HEK293 (cell line): ENCODE results near the gene DDX52.
A peak's percentile ranks its signal among the peaks of the same experiment; 100 is the strongest.

Experiments used
- CTCF ChIA-PET: fragments of 350-600 bp; formaldehyde crosslinking; extraction: SDS; loops from one replicate; lab custom pipeline; 2021; ENCODE audit warnings: antibody characterized with exemption; lab: Yijun Ruan, JAX
- POLR2A ChIA-PET: fragments of 300-600 bp; formaldehyde crosslinking; extraction: SDS; loops from one replicate; lab custom pipeline; 2020; ENCODE audit warnings: antibody characterized with exemption, inconsistent platforms; lab: Yijun Ruan, JAX
- H3K27ac ChIP-seq: fragments of 200-500 bp; sonication (Bioruptor generic); 2 replicates; pipeline ENCODE4 v1.5.1; 2014; ENCODE audit warnings: low read depth, low read length, control low read depth, inconsistent platforms; ENCODE audit errors: extremely low read depth
- H3K36me3 ChIP-seq, 2 experiments: fragments of 200-500 bp in 1 of 2; sonication (Bioruptor generic) in 1 of 2; 1 replicate in 1 of 2; 2 replicates in 1 of 2; pipeline ENCODE4 v1.5.1; 2014 to 2017; ENCODE audit warnings: inconsistent platforms in 2 of 2, low read length in 2 of 2; ENCODE audit not compliant: control insufficient read depth in 2 of 2, insufficient read depth in 1 of 2
- H3K4me1 ChIP-seq: fragments of 200-500 bp; sonication (Bioruptor generic); 2 replicates; pipeline ENCODE4 v1.5.1; 2014; ENCODE audit warnings: mild to moderate bottlenecking, low read length, inconsistent platforms; ENCODE audit not compliant: control insufficient read depth, insufficient read depth
- H3K4me3 ChIP-seq: 2 replicates; pipeline ENCODE4 v1.5.1; 2011; ENCODE audit warnings: low read depth, mild to moderate bottlenecking, control low read depth, low read length, moderate library complexity
- H3K9me3 ChIP-seq: fragments of 200-500 bp; sonication (Bioruptor generic); 2 replicates; pipeline ENCODE4 v1.5.1; 2014; ENCODE audit warnings: low read depth, low read length, inconsistent platforms; ENCODE audit not compliant: control insufficient read depth, insufficient read depth
- ELK4 ChIP-seq: IDR thresholded peaks from 2 replicates; pipeline ENCODE4 v1.6.1; 2011; ENCODE audit warnings: mild to moderate bottlenecking, low read depth, low read length, borderline replicate concordance
- FEZF1 ChIP-seq: fragments of 450-650 bp; formaldehyde crosslinking; IDR thresholded peaks from 2 replicates; pipeline ENCODE4 v1.5.1; 2016; ENCODE audit warnings: missing biosample characterization, missing genetic modification characterization
- GLIS1 ChIP-seq: fragments of 450-650 bp; formaldehyde crosslinking; IDR thresholded peaks from 2 replicates; pipeline ENCODE4 v1.5.1; 2016; ENCODE audit warnings: missing biosample characterization, missing genetic modification characterization
- HIC1 ChIP-seq: fragments of 450-650 bp; formaldehyde crosslinking; IDR thresholded peaks from 2 replicates; pipeline ENCODE4 v1.5.1; 2016; ENCODE audit warnings: missing biosample characterization, missing genetic modification characterization
- KLF1 ChIP-seq: fragments of 450-650 bp; formaldehyde crosslinking; IDR thresholded peaks from 2 replicates; pipeline ENCODE4 v1.5.1; 2016; ENCODE audit warnings: missing biosample characterization, missing genetic modification characterization
- KLF8 ChIP-seq: fragments of 450-650 bp; formaldehyde crosslinking; IDR thresholded peaks from 2 replicates; pipeline ENCODE4 v1.5.1; 2016; ENCODE audit warnings: missing biosample characterization, missing genetic modification characterization
- KLF9 ChIP-seq: fragments of 450-650 bp; formaldehyde crosslinking; IDR thresholded peaks from 2 replicates; pipeline ENCODE4 v1.5.1; 2016; ENCODE audit warnings: missing biosample characterization, missing genetic modification characterization, low read depth
- SP2 ChIP-seq: fragments of 450-650 bp; formaldehyde crosslinking; IDR thresholded peaks from 2 replicates; pipeline ENCODE4 v1.5.1; 2016; ENCODE audit warnings: missing biosample characterization, missing genetic modification characterization
- TCF7L2 ChIP-seq: IDR thresholded peaks from 2 replicates; pipeline ENCODE4 v1.6.1; 2011; ENCODE audit warnings: low read depth, mild to moderate bottlenecking, inconsistent platforms, low read length, moderate library complexity, borderline replicate concordance
- ZBTB10 ChIP-seq: fragments of 450-650 bp; formaldehyde crosslinking; IDR thresholded peaks from 2 replicates; pipeline ENCODE4 v1.5.1; 2016; ENCODE audit warnings: missing biosample characterization, missing genetic modification characterization
- ZBTB20 ChIP-seq: fragments of 450-650 bp; formaldehyde crosslinking; IDR thresholded peaks from 2 replicates; pipeline ENCODE4 v1.5.1; 2016; ENCODE audit warnings: missing biosample characterization, missing genetic modification characterization
- ZBTB6 ChIP-seq: fragments of 450-650 bp; formaldehyde crosslinking; IDR thresholded peaks from 2 replicates; pipeline ENCODE4 v1.5.1; 2017; ENCODE audit warnings: missing biosample characterization, missing genetic modification characterization
- ZBTB7A ChIP-seq: fragments of 450-650 bp; formaldehyde crosslinking; IDR thresholded peaks from 2 replicates; pipeline ENCODE4 v1.5.1; 2016; ENCODE audit warnings: low read depth, missing biosample characterization, missing genetic modification characterization
- ZFP41 ChIP-seq: fragments of 450-650 bp; formaldehyde crosslinking; IDR thresholded peaks from 2 replicates; pipeline ENCODE4 v1.5.1; 2016; ENCODE audit warnings: missing biosample characterization, missing genetic modification characterization, borderline replicate concordance
- ZNF132 ChIP-seq: fragments of 450-650 bp; formaldehyde crosslinking; IDR thresholded peaks from 2 replicates; pipeline ENCODE4 v1.5.1; 2017; ENCODE audit warnings: missing biosample characterization, missing genetic modification characterization, borderline replicate concordance
- ZNF2 ChIP-seq: fragments of 450-650 bp; formaldehyde crosslinking; IDR thresholded peaks from 2 replicates; pipeline ENCODE4 v1.5.1; 2016; ENCODE audit warnings: missing biosample characterization, missing genetic modification characterization
- ZNF280C ChIP-seq: fragments of 450-650 bp; formaldehyde crosslinking; IDR thresholded peaks from 2 replicates; pipeline ENCODE4 v1.5.1; 2016; ENCODE audit warnings: missing biosample characterization, missing genetic modification characterization
- ZNF473 ChIP-seq: fragments of 450-650 bp; formaldehyde crosslinking; IDR thresholded peaks from 2 replicates; pipeline ENCODE4 v1.5.1; 2017; ENCODE audit warnings: missing biosample characterization, missing genetic modification characterization
- ZNF488 ChIP-seq: fragments of 450-650 bp; formaldehyde crosslinking; IDR thresholded peaks from 2 replicates; pipeline ENCODE4 v1.5.1; 2016; ENCODE audit warnings: missing biosample characterization, missing genetic modification characterization
- ZNF571 ChIP-seq: fragments of 450-650 bp; formaldehyde crosslinking; IDR thresholded peaks from 2 replicates; pipeline ENCODE4 v1.5.0; 2017; ENCODE audit warnings: missing biosample characterization, missing genetic modification characterization
- ZNF626 ChIP-seq: fragments of 450-650 bp; sonication (Bioruptor Pico); formaldehyde crosslinking; IDR thresholded peaks from 2 replicates; pipeline ENCODE4 v1.5.1; 2018; ENCODE audit warnings: missing biosample characterization, missing genetic modification characterization, inconsistent platforms
- ZNF692 ChIP-seq: fragments of 450-650 bp; formaldehyde crosslinking; IDR thresholded peaks from 2 replicates; pipeline ENCODE4 v1.5.1; 2016; ENCODE audit warnings: missing biosample characterization, missing genetic modification characterization
- ZNF747 ChIP-seq: fragments of 450-650 bp; formaldehyde crosslinking; IDR thresholded peaks from 2 replicates; pipeline ENCODE4 v1.5.1; 2016; ENCODE audit warnings: missing biosample characterization, missing genetic modification characterization
- ZSCAN30 ChIP-seq: fragments of 450-650 bp; IDR thresholded peaks from 2 replicates; pipeline ENCODE4 v1.5.1; 2018; ENCODE audit warnings: missing biosample characterization, mild to moderate bottlenecking, missing genetic modification characterization, moderate library complexity

Gene DDX52

GRCh38 chr17:37643118-37643766, at the start of gene DDX52:
DDX52 (minus strand) TSS chr17:37643446; CDS start chr17:37643420, 26 bp downstream.
- Histone ChIP-seq H3K27ac (peak within 1 kb of the TSS; percentile 71), H3K9me3 (no peaks in the 10 kb centered on the region), H3K4me1 (peaks cover 4% of the 10 kb centered on the region; the same call in 1 of the 2 replicates), H3K4me3 (peak within 1 kb of the TSS; percentile 75), H3K36me3 (peaks cover 33 to 36% of the 10 kb centered on the region in 2 experiments)
- ChIA-PET CTCF (interaction anchor here (0.8 to 2.0 kb wide), 3 partner anchors 127 to 270 kb away, joined by 4 to 6 read pairs (median 4); no protein-coding TSS in a partner anchor), POLR2A (interaction anchor here (0.6 to 2.2 kb wide), 4 partner anchors 34 to 129 kb away, joined by 3 to 11 read pairs (median 4); partner anchors contain the start of gene SYNRG)
- no peak for TF ChIP-seq ZBTB7A
- no peak for TF ChIP-seq ZSCAN30 (tag by site-specific recombination)
- no peak for TF ChIP-seq ZNF280C
- 0 out of 2 replicates have a peak, but pooled peaks have one; percentile 13 for TF ChIP-seq ZNF2 (tag by site-specific recombination)
- no peak for TF ChIP-seq ZNF132 (tag by site-specific recombination)
- TF ChIP-seq ZNF692 (tag by site-specific recombination): peak; percentile 14; the same call in 1 of the 2 replicates
- no peak for TF ChIP-seq ELK4
- no peak for TF ChIP-seq ZBTB10 (tag by site-specific recombination)
- TF ChIP-seq ZNF571 (tag by site-specific recombination): no peak
- no peak for TF ChIP-seq ZNF488 (tag by site-specific recombination)
- peak; percentile 79 for TF ChIP-seq KLF9
- TF ChIP-seq KLF8: 0 out of 2 replicates have a peak, but pooled peaks have one; percentile 60
- peak; percentile 9; the same call in 1 of the 2 replicates for TF ChIP-seq ZBTB6 (tag by site-specific recombination)
- no peak for TF ChIP-seq KLF1 (tag by site-specific recombination)
- TF ChIP-seq FEZF1 (tag by site-specific recombination): no peak
- TF ChIP-seq ZNF747: no peak
- TF ChIP-seq SP2 (tag by site-specific recombination): peak; percentile 65
- TF ChIP-seq ZNF473 (tag by site-specific recombination): no peak
- no peak for TF ChIP-seq ZNF626 (tag by site-specific recombination)
- TF ChIP-seq ZBTB20 (tag by site-specific recombination): peak; percentile 61; the same call in 1 of the 2 replicates
- TF ChIP-seq ZFP41 (tag by site-specific recombination): no peak
- 0 out of 2 replicates have a peak, but pooled peaks have one; percentile 19 for TF ChIP-seq GLIS1 (tag by site-specific recombination)
- no peak for TF ChIP-seq TCF7L2
- TF ChIP-seq HIC1 (tag by site-specific recombination): no peak
